DOHH2 (cell line): ENCODE data around the gene GNB1L.

ENCODE experiments used
- H3F3A ChIP-seq: fragments of 200-600 bp; sonication (generic), shearing (Covaris generic); 2 replicates; pipeline ENCODE4 v1.6.0; 2016; ENCODE audit warnings: antibody characterized with exemption, mild to moderate bottlenecking; ENCODE audit not compliant: control insufficient read depth, insufficient read depth
- H3K27ac ChIP-seq: fragments of 200-600 bp; sonication (generic); 2 replicates; pipeline ENCODE4 v1.5.1; 2014; ENCODE audit warnings: low read depth, mild to moderate bottlenecking, low read length, moderate library complexity
- H3K27me3 ChIP-seq: fragments of 200-600 bp; sonication (generic); 2 replicates; pipeline ENCODE4 v1.6.1; 2014; ENCODE audit warnings: mild to moderate bottlenecking, low read length, mixed read lengths; ENCODE audit not compliant: control insufficient read depth
- H3K36me3 ChIP-seq: fragments of 200-600 bp; sonication (generic); 2 replicates; pipeline ENCODE4 v1.6.1; 2014; ENCODE audit warnings: mild to moderate bottlenecking, low read length, moderate library complexity, mixed read lengths; ENCODE audit not compliant: control insufficient read depth
- H3K4me1 ChIP-seq: fragments of 200-600 bp; sonication (generic); 2 replicates; pipeline ENCODE4 v1.6.1; 2014; ENCODE audit warnings: mild to moderate bottlenecking, low read length, mixed read lengths; ENCODE audit not compliant: control insufficient read depth
- H3K4me2 ChIP-seq: fragments of 200-600 bp; sonication (generic); 2 replicates; pipeline ENCODE4 v1.6.0; 2014; ENCODE audit warnings: mild to moderate bottlenecking, low read length, moderate library complexity
- H3K4me3 ChIP-seq: fragments of 200-600 bp; sonication (generic); 2 replicates; pipeline ENCODE4 v1.5.1; 2014; ENCODE audit warnings: mild to moderate bottlenecking, low read length, mixed read lengths
- H3K79me2 ChIP-seq: fragments of 200-600 bp; sonication (generic); 2 replicates; pipeline ENCODE4 v1.6.1; 2014; ENCODE audit warnings: mild to moderate bottlenecking, low read length, mixed read lengths; ENCODE audit not compliant: control insufficient read depth
- H3K9me2 ChIP-seq: fragments of 200-600 bp; sonication (generic); replicated peaks from 2 replicates; pipeline ENCODE4 v1.6.1; 2014; ENCODE audit warnings: mild to moderate bottlenecking, low read length, mixed read lengths; ENCODE audit not compliant: control insufficient read depth
- H3K9me3 ChIP-seq: fragments of 200-600 bp; sonication (generic); 2 replicates; pipeline ENCODE4 v1.6.1; 2014; ENCODE audit warnings: antibody characterized with exemption, low read length, mixed read lengths; ENCODE audit not compliant: control insufficient read depth, insufficient read depth
- H4K20me1 ChIP-seq: fragments of 200-600 bp; sonication (generic); 2 replicates; pipeline ENCODE4 v1.6.0; 2014; ENCODE audit warnings: low read depth, mild to moderate bottlenecking, antibody characterized with exemption, low read length, moderate library complexity; ENCODE audit not compliant: control insufficient read depth, insufficient read depth
- EZH2phosphoT487 ChIP-seq: fragments of 200-600 bp; sonication (generic); IDR thresholded peaks from 2 replicates; pipeline ENCODE4 v1.6.1; 2017; ENCODE audit warnings: borderline replicate concordance, mild to moderate bottlenecking, antibody characterized with exemption, low read length, moderate library complexity, mixed read lengths
- TF ChIP-seq, protein P1 (sequence below): fragments of 200-600 bp; sonication (generic); IDR thresholded peaks from one replicate; pipeline ENCODE4 v1.5.1; 2014; ENCODE audit warnings: antibody characterized with exemption, mild to moderate bottlenecking, low read depth, low read length; ENCODE audit not compliant: poor library complexity, severe bottlenecking

The GNB1L gene

DNA sequence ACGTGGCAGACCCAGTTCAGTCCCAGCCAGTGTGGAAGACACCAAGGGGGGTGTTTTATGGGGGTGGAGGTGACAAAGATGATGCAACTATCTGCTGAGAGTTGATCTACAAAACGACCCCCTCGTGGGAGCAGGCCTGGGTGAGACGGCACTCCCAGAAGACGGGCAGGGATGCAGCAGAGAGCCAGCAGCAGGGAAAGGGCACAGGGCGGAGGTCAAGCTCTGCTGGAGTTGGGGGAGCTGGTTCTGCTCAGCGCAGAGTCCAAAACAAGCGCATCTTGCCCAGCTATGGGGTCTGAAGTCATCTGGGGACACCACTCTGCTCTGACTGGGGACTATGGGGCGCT is 3.9 kb downstream of the GNB1L start:
- Histone ChIP-seq H3K4me3 (no peak overlapping the region), H3K79me2 (peaks cover 85% of the 10 kb centered on the region), H3K9me3 (no peaks in the 10 kb centered on the region; the same call in 1 of the 2 replicates), H3K36me3 (peaks cover 74% of the 10 kb centered on the region), H3K4me1 (peaks cover 15% of the 10 kb centered on the region), H3K27me3 (no peaks in the 10 kb centered on the region), H3K9me2 (no peaks in the 10 kb centered on the region), H4K20me1 (peaks cover 18% of the 10 kb centered on the region), H3K4me2 (no peak overlapping the region), H3F3A (0 out of 2 replicates have a peak, but pooled peaks cover 2% of the 10 kb centered on the region), H3K27ac (no peak overlapping the region)
- TF ChIP-seq EZH2phosphoT487: no peak
- TF ChIP-seq, protein P1, sequence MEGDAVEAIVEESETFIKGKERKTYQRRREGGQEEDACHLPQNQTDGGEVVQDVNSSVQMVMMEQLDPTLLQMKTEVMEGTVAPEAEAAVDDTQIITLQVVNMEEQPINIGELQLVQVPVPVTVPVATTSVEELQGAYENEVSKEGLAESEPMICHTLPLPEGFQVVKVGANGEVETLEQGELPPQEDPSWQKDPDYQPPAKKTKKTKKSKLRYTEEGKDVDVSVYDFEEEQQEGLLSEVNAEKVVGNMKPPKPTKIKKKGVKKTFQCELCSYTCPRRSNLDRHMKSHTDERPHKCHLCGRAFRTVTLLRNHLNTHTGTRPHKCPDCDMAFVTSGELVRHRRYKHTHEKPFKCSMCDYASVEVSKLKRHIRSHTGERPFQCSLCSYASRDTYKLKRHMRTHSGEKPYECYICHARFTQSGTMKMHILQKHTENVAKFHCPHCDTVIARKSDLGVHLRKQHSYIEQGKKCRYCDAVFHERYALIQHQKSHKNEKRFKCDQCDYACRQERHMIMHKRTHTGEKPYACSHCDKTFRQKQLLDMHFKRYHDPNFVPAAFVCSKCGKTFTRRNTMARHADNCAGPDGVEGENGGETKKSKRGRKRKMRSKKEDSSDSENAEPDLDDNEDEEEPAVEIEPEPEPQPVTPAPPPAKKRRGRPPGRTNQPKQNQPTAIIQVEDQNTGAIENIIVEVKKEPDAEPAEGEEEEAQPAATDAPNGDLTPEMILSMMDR: no peak

DNA sequence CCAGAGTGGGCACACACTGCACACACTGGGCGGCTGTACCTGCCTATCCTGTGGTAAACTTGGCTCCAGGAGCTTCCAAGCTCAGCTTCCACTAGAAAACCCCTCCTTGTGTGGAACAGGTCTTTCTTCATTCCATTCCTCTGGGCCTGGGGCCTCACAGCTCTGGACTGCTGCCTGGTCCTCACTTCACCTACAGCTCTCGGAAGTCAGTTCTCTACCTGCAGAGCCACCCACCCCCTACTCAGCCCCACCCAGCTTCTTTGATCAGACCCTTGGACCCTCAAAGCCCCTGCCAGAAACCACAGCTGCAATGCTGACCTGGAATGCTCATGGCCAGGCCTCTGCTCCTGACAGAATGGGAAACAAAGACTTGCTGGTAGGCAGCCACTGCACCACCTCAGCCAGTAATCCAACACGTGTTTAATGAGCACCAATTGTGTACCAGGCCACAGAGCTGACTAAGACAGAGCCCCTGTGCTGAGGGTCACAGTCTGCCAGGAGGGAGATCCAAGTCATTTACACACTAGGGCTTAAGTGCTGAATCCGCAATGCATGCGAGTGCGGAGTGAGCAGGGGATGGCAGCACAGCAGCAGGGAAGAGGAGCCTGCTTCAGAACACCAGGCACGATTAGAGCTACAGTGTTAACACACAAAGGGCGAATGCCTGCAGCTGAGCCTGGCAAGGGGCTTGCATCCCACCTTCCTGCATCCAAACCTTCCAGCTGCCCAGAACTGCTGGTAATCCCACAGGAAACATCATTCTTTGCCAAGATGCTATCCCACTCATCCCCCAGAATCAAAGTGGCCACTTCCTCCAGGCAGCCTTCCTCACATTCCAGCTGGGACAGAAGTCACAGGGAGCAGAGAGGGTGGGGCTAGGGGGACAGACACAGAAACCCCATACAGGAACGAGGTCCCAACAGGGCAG is 4.6 kb downstream of the GNB1L start:
- Histone ChIP-seq H3K4me2 (no peak overlapping the region), H4K20me1 (peaks cover 18% of the 10 kb centered on the region), H3K79me2 (peaks cover 80% of the 10 kb centered on the region), H3K27ac (no peak overlapping the region), H3K36me3 (peaks cover 68% of the 10 kb centered on the region), H3K9me3 (no peaks in the 10 kb centered on the region; the same call in 1 of the 2 replicates), H3K4me3 (no peak overlapping the region), H3K4me1 (peaks cover 21% of the 10 kb centered on the region), H3K27me3 (no peaks in the 10 kb centered on the region), H3F3A (0 out of 2 replicates have a peak, but pooled peaks cover 2% of the 10 kb centered on the region), H3K9me2 (no peaks in the 10 kb centered on the region)
- TF ChIP-seq, protein P1: no peak
- no peak for TF ChIP-seq EZH2phosphoT487

DNA sequence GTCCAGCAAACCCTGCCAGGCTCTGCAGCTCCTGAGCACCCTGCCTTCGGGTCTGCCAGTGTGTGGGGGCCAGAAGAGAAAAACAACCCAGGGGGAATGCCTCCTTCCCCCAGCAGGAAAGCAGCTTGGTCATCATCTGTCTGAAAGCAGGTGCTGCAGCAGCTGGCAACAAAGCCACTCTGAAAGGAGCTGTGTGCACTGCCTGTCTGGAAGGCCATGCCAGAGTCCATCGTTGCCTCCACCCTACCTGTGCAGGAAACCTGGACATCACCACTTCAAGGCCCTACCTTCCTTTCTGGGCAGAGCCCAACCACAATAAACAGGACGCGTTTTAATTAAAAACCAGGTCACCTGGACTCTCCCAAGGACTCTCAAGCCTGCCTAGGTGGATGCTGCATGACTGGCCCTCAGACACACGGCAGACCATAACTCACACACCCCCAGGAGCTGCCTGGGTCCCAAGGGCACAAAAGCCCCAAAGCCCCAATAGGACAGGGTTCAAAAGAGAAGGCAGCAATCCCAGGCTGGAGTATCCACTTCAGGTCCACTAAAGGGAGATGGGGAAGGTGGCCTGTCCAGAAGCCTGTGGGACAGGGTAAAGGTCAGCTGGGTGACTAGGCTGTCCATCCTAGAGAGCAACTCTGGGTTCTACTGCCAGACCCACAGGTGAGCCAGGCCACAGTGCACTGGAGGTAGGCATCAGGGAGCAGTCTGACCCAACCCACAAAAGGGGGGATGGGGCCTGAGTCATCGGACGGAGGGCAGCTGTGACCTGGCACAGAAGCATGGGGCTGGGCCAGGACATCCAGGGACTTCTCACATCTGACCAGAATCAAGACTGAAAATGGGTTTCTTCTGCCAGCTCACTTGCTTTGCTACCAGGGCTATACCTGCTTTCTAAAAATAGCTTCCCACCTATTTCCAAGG is 6.1 kb downstream of the GNB1L start:
- Histone ChIP-seq H3K4me3 (no peak overlapping the region), H4K20me1 (peaks cover 12% of the 10 kb centered on the region), H3K27me3 (no peaks in the 10 kb centered on the region), H3K4me2 (no peak overlapping the region), H3K27ac (no peak overlapping the region), H3K9me3 (no peaks in the 10 kb centered on the region; the same call in 1 of the 2 replicates), H3K9me2 (no peaks in the 10 kb centered on the region), H3K4me1 (peaks cover 26% of the 10 kb centered on the region), H3F3A (0 out of 2 replicates have a peak, but pooled peaks cover 2% of the 10 kb centered on the region), H3K79me2 (peaks cover 66% of the 10 kb centered on the region), H3K36me3 (peaks cover 59% of the 10 kb centered on the region)
- no peak for TF ChIP-seq EZH2phosphoT487
- TF ChIP-seq, protein P1: no peak
